HG03571 (cell line): ENCODE measurements around the gene ZCCHC14.

Experiments
- ATAC-seq: cut with Tn5 transposase; IDR thresholded peaks from one replicate; pipeline ENCODE4 v1.9.1; 2021; ENCODE audit not compliant: unreplicated experiment

Gene ZCCHC14

GRCh38 chr16:87492721-87493607, at the start of gene ZCCHC14:
Gene ZCCHC14, minus strand, starts transcription at chr16:87493024. Its CDS starts 786 bp downstream, at chr16:87492238.
- peak; percentile 74 for ATAC-seq

- no peak for ATAC-seq
Observed at GRCh38 chr16:87541872-87542234, 49.0 kb upstream of the ZCCHC14 start.

DNA sequence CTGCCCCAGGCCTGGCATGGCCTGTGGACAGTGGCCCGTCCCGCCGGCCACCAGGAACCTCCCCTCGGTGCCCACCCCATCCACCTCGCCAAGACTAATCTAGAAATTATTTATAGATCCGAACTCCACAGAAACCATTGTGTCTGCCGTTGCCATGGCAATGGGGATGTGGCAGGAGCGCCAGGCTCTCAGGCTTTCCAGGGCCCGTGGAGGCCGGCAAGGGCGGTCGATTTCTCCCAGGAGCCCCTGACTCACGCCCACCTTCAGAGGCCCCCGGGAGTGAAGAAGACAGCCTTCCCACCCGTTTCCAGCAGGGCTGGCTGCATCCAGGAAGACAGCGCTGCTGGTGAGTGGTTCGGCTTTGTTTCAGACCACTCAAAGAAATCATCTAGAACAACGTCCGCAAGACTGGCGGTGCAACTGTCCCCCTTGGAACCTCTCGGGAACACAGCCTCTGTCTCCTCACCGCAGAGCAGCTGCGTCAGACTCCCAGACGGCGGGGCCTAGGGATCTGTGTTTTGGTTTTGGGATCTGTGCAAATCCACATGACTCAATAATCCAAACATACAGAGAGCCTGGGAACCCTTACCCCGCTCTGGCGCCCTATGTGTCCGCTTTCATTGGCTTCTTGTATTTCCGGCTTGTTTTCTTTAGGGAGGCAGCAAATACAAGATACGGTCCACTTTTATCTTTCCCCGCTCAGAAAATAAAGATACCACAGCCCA, 48.5 kb upstream of the ZCCHC14 start:
- ATAC-seq: no peak

- ATAC-seq: no peak
Observed at GRCh38 chr16:87540897-87541146, 48.0 kb upstream of the ZCCHC14 start.

GRCh38 chr16:87540072-87540896, 47.5 kb upstream of the ZCCHC14 start:
- ATAC-seq: no peak

- no peak for ATAC-seq
Observed at GRCh38 chr16:87539113-87539512, 46.3 kb upstream of the ZCCHC14 start.

- ATAC-seq: no peak
Observed at GRCh38 chr16:87538594-87538993, 45.8 kb upstream of the ZCCHC14 start.

DNA sequence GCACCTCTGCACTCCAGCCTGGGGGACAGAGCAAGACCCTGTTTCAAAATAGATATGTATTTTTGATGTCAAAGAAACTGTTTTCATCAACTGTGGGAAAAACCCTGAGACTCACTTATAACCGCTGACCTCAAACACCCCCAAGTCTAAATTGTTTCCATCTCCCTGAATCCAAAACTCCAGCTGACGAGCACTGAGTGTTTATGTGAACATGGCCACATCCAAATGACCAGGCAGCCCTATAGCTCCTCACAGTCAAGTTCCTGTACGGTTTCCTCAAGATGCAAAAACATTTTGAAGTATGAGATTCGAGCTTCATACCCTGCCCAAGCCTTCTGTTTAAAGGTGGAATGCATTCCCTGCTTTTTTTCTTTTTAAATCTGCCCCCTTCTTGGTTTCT, 45.3 kb upstream of the ZCCHC14 start:
- no peak for ATAC-seq

DNA sequence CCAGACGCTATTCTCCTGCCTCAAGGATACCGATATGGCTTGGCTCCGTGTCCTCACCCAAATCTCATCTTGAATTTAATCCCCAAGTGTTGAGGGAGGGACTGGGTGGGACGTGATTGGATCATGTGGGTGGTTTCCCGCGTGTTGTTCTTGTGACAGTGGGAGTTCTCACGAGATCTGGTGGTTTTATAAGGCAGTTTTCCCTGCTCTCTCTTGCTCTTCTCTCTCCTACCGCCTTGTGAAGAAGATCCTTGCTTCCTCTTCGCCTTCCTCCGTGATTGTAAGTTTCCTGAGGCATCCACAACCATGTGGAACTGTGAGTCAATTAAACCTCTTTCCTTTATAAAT, 43.9 kb upstream of the ZCCHC14 start:
- no peak for ATAC-seq

DNA sequence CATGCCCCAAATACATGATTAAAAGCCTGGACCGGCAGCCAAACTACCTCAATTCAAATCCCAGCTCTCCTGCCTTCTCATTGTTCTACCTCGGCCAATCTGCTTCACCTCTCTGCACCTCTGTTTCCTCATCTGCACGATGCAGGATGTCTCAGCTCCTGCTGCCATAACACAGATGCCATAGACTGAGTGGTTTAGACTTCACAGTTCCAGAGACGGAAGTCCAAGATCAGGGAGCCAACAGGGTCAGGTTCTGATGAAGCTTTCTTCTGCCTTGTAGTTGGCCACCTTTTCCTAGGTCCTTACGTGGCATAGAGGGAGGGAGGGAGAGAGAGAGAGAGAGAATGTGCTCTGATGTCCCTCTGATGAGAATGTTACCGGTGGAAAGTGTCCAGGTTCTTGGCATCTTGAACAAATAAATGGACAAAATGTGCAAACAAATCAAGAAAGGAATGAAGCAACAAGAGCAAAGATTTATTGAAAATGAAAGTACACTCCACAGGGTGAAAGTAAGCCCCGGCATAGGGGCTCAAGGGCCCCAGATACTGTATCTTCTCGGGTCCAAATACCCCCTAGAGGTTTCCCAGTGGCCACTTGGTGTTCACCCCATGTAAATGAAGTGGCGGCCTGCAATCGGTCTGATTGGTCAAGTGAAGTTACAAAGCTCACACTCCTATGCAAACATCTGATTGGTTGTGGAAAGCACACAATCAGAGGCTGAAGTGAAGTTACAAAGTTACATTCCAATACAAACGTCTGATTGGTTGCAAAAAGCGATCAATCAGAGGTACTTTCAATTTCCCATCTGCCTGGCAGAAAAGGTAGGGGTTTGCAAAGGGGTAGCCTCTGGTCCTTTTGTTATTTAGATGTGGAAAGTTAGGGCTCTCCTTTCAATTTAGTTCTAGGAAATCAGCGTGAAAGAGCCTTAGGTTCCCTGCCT, 43.3 kb upstream of the ZCCHC14 start:
- ATAC-seq: no peak

DNA sequence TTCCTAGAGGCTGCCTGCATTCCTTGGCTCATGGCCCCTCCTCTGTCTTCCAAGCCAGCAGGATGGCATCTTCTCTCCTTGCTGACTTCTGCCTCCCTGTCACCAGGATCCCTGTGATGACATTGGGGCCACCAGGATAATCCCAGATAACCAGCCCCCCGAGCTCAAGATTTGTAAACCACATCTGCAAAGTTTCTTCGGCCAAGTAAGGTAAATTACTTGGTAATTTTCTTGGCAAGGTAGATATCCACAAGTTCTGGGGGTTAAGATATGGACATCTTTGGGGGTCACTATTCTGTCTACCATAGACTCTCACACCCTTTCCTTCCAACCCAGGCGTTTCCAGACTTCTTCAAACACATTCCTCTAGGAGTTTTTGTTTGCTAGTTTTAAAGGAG, 42.6 kb upstream of the ZCCHC14 start:
- no peak for ATAC-seq

- no peak for ATAC-seq
Observed at GRCh38 chr16:87534751-87535150, 41.9 kb upstream of the ZCCHC14 start.

DNA sequence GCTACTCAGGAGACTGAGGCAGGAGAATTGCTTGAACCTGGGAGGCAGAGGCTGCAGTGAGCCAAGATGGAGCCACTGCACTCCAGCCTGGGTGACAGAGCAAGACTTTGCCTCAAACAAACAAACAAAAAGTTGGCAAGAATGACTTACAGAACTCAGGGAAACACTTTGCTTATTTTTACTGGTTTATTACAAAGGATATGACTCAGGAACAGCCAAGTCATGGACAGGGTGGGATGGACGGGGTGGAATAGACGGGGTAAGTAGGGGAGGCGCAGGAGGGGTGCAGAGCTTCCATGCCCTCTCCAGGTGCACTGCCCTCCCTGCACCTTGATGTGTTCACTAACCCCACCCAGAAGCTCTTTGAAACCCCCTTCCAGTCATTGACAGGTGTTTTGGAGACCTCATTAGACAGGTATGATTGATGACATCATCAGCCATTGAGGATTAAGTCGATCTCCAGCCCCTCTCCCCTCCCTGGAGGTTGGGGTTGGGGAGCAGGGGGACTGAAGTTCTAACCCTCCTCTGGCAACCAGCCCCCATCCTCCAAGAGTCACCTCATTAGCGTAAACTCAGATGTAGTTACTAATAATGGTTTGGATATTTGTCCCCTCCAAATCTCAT, 41.3 kb upstream of the ZCCHC14 start:
- no peak for ATAC-seq

GRCh38 chr16:87533061-87533460, 40.2 kb upstream of the ZCCHC14 start:
- ATAC-seq: no peak

DNA sequence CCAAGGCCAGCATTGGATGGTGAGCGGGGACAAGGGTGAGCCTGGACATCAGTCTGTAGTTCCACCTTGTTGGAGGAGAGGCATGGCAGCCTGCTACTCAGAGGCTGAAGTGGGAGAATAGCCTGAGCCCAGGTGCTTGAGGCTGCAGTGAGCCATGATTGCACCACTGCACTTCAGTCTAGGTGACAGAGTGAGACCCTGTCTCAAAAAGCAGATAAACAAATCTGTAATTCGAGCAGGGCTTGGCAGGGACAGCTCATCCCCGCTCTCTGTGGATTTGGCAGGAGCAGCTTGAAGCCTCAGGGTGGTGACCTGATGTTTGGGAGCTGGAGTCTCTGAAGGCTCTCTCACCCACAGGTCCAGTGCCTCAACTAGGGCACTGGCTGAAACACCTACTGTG, 38.6 kb upstream of the ZCCHC14 start:
- ATAC-seq: no peak

- no peak for ATAC-seq
Observed at GRCh38 chr16:87528690-87529579, 36.1 kb upstream of the ZCCHC14 start.

DNA sequence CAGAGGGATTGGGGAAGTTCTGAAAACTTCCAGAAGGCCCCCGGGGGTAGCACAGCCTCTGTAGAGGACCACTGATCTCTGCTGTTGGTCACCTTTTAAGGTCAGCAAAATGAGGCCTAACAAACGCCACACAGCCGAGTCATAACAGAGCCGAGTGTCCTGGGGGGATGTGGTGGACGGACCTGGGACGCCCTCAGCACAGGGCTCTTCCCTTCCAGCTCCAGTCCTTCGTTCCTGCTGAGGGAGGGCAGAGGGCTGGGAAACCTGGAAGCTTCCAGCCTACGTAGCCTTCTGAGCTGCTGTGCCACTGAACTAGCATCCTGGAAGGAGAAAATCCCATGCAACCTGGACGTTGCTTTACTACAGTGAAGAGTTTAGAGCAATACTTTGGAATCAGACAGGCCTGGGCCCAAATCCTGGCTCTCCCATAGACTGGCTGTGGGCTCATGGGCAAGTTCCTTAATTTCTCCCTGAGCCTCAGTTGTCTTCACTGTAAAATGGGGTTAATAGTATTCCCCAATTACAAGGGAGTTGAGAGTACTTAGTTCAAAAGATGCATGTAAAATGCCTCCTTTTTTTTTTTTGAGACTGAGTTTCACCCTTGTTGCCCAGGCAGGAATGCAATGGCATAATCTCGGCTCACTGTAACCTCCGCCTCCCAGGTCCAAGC, 34.4 kb upstream of the ZCCHC14 start:
- no peak for ATAC-seq

GRCh38 chr16:87526238-87526947, 33.6 kb upstream of the ZCCHC14 start:
- ATAC-seq: no peak
